ENCODE measurements around the gene ERVMER34-1. TPM values are rescaled to one million over a fixed set of nuclear protein-coding genes. Genes with fewer than 3 reads are reported as not detected.

ERVMER34-1 gene
- total and polyA plus RNA-seq, 12 donors: 1.3 to 10.2 (median 3.6) TPM

GRCh38 chr4:52789774-52790173 lies 38.5 kb upstream of the ERVMER34-1 start:
- H3K27ac ChIP-seq: no peak overlapping the region
- intact Hi-C loops (cut with DNase I): no loop called here
- no peaks in the 10 kb centered on the region for H3K9me3 ChIP-seq
- no peaks in the 10 kb centered on the region for H3K36me3 ChIP-seq
- TF ChIP-seq, protein P1, sequence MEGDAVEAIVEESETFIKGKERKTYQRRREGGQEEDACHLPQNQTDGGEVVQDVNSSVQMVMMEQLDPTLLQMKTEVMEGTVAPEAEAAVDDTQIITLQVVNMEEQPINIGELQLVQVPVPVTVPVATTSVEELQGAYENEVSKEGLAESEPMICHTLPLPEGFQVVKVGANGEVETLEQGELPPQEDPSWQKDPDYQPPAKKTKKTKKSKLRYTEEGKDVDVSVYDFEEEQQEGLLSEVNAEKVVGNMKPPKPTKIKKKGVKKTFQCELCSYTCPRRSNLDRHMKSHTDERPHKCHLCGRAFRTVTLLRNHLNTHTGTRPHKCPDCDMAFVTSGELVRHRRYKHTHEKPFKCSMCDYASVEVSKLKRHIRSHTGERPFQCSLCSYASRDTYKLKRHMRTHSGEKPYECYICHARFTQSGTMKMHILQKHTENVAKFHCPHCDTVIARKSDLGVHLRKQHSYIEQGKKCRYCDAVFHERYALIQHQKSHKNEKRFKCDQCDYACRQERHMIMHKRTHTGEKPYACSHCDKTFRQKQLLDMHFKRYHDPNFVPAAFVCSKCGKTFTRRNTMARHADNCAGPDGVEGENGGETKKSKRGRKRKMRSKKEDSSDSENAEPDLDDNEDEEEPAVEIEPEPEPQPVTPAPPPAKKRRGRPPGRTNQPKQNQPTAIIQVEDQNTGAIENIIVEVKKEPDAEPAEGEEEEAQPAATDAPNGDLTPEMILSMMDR (IDR thresholded peaks at IDR 0.05): no peak
- H3K27me3 ChIP-seq: no peaks in the 10 kb centered on the region
- H3K4me3 ChIP-seq: no peak overlapping the region
- ATAC-seq (no peak), DNase-seq (no peak)
- H3K4me1 ChIP-seq: no peaks in the 10 kb centered on the region
- WGBS, 2 donors: 96% methylated on average over 6 of the region's 6 CpGs

GRCh38 chr4:52788806-52789205 lies 37.6 kb upstream of the ERVMER34-1 start:
- Histone ChIP-seq H3K27me3 (no peaks in the 10 kb centered on the region), H3K4me3 (no peak overlapping the region), H3K36me3 (no peaks in the 10 kb centered on the region), H3K9me3 (peaks cover 0 to 3% (median 0%) of the 10 kb centered on the region in 11 donors), H3K4me1 (no peaks in the 10 kb centered on the region), H3K27ac (no peak overlapping the region)
- TF ChIP-seq, protein P1 (IDR thresholded peaks at IDR 0.05): no peak
- 53 to 54% methylated on average over 6 of the region's 6 CpGs for WGBS, 2 donors
- no peak for DNase-seq
- intact Hi-C loops (cut with DNase I): no loop called here
- ATAC-seq: no peak

- H3K4me3 ChIP-seq: no peak overlapping the region
- DNase-seq: no peak
- H3K27me3 ChIP-seq: no peaks in the 10 kb centered on the region
- ATAC-seq: no peak
- intact Hi-C loops (cut with DNase I): no loop called here
- TF ChIP-seq, protein P1 (IDR thresholded peaks at IDR 0.05): no peak
- peaks cover 0 to 15% (median 0%) of the 10 kb centered on the region in 9 donors for H3K4me1 ChIP-seq
- no peaks in the 10 kb centered on the region for H3K36me3 ChIP-seq
- peaks cover 0 to 12% (median 0%) of the 10 kb centered on the region in 11 donors for H3K9me3 ChIP-seq
- no peak overlapping the region for H3K27ac ChIP-seq
- WGBS, 2 donors: 91 to 94% methylated on average over 4 of the region's 4 CpGs
These were observed 31.8 kb upstream of the ERVMER34-1 start for GRCh38 chr4:52783069-52783468.

DNA sequence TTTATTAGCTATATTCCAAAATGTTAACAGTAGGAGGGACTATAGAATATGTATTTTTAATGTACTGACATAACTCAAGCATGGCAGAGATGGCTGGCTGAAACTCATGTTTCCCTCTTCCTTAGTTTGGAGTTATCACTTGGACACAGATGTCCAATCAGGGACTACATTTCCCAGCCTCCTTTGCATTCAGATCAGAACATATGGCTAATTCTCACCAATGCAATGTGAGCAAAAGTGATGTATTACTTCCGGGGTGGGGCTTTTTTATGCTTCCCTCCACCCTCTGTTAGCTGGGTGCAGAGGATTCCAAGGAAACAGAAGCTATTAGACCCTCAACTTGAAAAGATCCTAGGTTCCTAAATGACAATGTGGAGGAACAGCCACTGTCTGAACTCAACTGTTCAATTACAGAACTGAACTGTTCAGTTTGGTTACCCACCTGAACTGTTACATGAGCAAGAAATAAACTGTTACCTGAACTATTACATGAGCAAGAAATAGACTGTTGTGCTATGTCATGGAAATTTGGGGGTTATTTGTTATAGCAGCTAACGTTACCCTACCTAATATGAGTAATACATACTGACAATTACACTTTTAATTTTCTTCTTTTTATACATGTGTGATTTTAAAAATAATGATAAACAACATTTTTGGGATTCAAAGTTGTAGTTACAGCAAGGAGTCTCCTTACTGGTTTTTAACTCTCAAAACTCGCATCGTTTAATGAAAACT lies 29.6 kb upstream of the ERVMER34-1 start:
- ATAC-seq: no peak

More for the DNA sequence above, 29.6 kb upstream of the ERVMER34-1 start:
- peaks cover 0 to 15% (median 0%) of the 10 kb centered on the region in 9 donors for H3K4me1 ChIP-seq
- H3K27ac ChIP-seq: peak overlapping the region in 1 of 10 donors; percentile 29
- DNase-seq: no peak
- no peaks in the 10 kb centered on the region for H3K36me3 ChIP-seq
- H3K27me3 ChIP-seq: no peaks in the 10 kb centered on the region
- peaks cover 0 to 12% (median 0%) of the 10 kb centered on the region in 11 donors for H3K9me3 ChIP-seq
- intact Hi-C loops (cut with DNase I): no loop called here
- no peak overlapping the region for H3K4me3 ChIP-seq
- WGBS, 2 donors: 88 to 94% methylated on average over 4 of the region's 4 CpGs
- TF ChIP-seq, protein P1 (IDR thresholded peaks at IDR 0.05): no peak
